H1 (cell line): Measurements from ENCODE around the gene GNB5. TPM values are rescaled to one million over a fixed set of nuclear protein-coding genes. Genes with fewer than 3 reads are reported as not detected.

ENCODE experiments used
- CTCF ChIA-PET: fragments of 300-600 bp; sonication (Branson Sonifier 250); formaldehyde crosslinking; loops from one replicate; lab custom pipeline; 2021; ENCODE audit not compliant: partially characterized antibody; lab: Charles Lee
- POLR2A ChIA-PET: fragments of 300-600 bp; sonication (Branson Sonifier 250); formaldehyde crosslinking; loops from one replicate; lab custom pipeline; 2021; ENCODE audit warnings: inconsistent platforms; ENCODE audit not compliant: partially characterized antibody; lab: Charles Lee
- DNase-seq, 2 experiments: peaks; one replicate each; pipeline versions ENCODE4 v3.0.0 to v3.0.0-alpha.2; 2010 to 2022; ENCODE audit warnings: low spot score in 2 of 2, low read depth in 1 of 2, mixed read lengths in 1 of 2
- FAIRE-seq: peaks from 2 replicates; lab custom pipeline; 2011; peaks lifted over from hg19 to GRCh38; lab: Jason Lieb, UNC
- H2AFZ ChIP-seq: 2 replicates; pipeline ENCODE4 v1.8.1; 2012; ENCODE audit warnings: low read length, inconsistent platforms
- H2AK5ac ChIP-seq: 2 replicates; pipeline ENCODE4 v1.6.1; 2013; ENCODE audit warnings: low read depth, low read length
- H2BK120ac ChIP-seq: replicated peaks from 2 replicates; pipeline ENCODE3; 2013; ENCODE audit warnings: low read depth, low read length, inconsistent platforms
- H2BK12ac ChIP-seq: 2 replicates; pipeline ENCODE4 v1.6.1; 2013; ENCODE audit warnings: low read depth, low read length
- H2BK15ac ChIP-seq: 2 replicates; pipeline ENCODE4 v1.6.1; 2013; ENCODE audit warnings: low read length
- H2BK20ac ChIP-seq: 2 replicates; pipeline ENCODE4 v1.6.1; 2013; ENCODE audit warnings: low read length
- H2BK5ac ChIP-seq: 2 replicates; pipeline ENCODE4 v1.6.1; 2013; ENCODE audit warnings: low read depth, low read length
- H3K14ac ChIP-seq: 2 replicates; pipeline ENCODE4 v1.6.1; 2013; ENCODE audit warnings: inconsistent platforms; ENCODE audit not compliant: insufficient read length
- H3K18ac ChIP-seq: 2 replicates; pipeline ENCODE4 v1.6.1; 2013; ENCODE audit warnings: low read length; ENCODE audit errors: extremely low read depth
- H3K23ac ChIP-seq: 2 replicates; pipeline ENCODE4 v1.6.1; 2013; ENCODE audit warnings: inconsistent platforms; ENCODE audit not compliant: insufficient read length
- H3K23me2 ChIP-seq: 2 replicates; pipeline ENCODE4 v1.6.1; 2013; ENCODE audit warnings: low read depth, low read length
- H3K27ac ChIP-seq: 2 replicates; pipeline ENCODE4 v1.6.1; 2011; ENCODE audit warnings: low read depth, low read length, inconsistent platforms
- H3K27me3 ChIP-seq, 4 experiments: replicated peaks in 1 of 4; 1 replicate in 1 of 4; 2 replicates in 3 of 4; pipeline versions ENCODE4 v1.6.1 to v1.8.1; 2011 to 2013; ENCODE audit warnings: low read length in 3 of 4, mild to moderate bottlenecking in 3 of 4, inconsistent platforms in 2 of 4, mixed read lengths in 2 of 4, moderate library complexity in 1 of 4; ENCODE audit not compliant: control insufficient read depth in 3 of 4, insufficient read depth in 3 of 4; ENCODE audit errors: extremely low read depth in 1 of 4
- H3K36me3 ChIP-seq, 4 experiments: 2 replicates each; pipeline versions ENCODE4 v1.6.1 to v1.8.1; 2011 to 2013; ENCODE audit warnings: mild to moderate bottlenecking in 4 of 4, low read length in 3 of 4, moderate library complexity in 2 of 4, control low read depth in 1 of 4, inconsistent platforms in 1 of 4; ENCODE audit not compliant: insufficient read depth in 4 of 4, control insufficient read depth in 2 of 4
- H3K4ac ChIP-seq: replicated peaks from 2 replicates; pipeline ENCODE3; 2013; ENCODE audit warnings: low read length, low read depth, mixed read lengths, inconsistent platforms; ENCODE audit not compliant: insufficient read length
- H3K4me1 ChIP-seq, 4 experiments: replicated peaks in 1 of 4; 1 replicate in 1 of 4; 2 replicates in 3 of 4; pipeline versions ENCODE4 v1.6.1 to v1.8.1; 2011 to 2013; ENCODE audit warnings: low read length in 3 of 4, inconsistent platforms in 2 of 4, mixed read lengths in 1 of 4; ENCODE audit not compliant: insufficient read depth in 4 of 4, control insufficient read depth in 3 of 4
- H3K4me2 ChIP-seq, 2 experiments: 2 replicates each; pipeline versions ENCODE4 v1.6.1 to v1.8.1; 2011 to 2013; ENCODE audit warnings: low read depth in 2 of 2, low read length in 2 of 2, control low read depth in 1 of 2, inconsistent platforms in 1 of 2, mild to moderate bottlenecking in 1 of 2; ENCODE audit not compliant: insufficient read depth in 1 of 2
- H3K4me3 ChIP-seq, 4 experiments: fragments of 200-600, 300-600 bp in 1 of 4; sonication (generic), shearing (Covaris generic), sonication (Bioruptor Twin) in 1 of 4; 2 replicates each; pipeline versions ENCODE4 v1.5.1 to v1.8.1; 2011 to 2016; ENCODE audit warnings: low read length in 4 of 4, low read depth in 3 of 4, control low read depth in 2 of 4, inconsistent platforms in 2 of 4, mild to moderate bottlenecking in 2 of 4, mixed read lengths in 1 of 4, moderate library complexity in 1 of 4; ENCODE audit not compliant: insufficient read depth in 2 of 4; ENCODE audit errors: extremely low read depth in 1 of 4
- H3K56ac ChIP-seq: replicated peaks from 2 replicates; pipeline ENCODE3; 2013; ENCODE audit warnings: low read depth, mild to moderate bottlenecking, mixed read lengths, low read length, inconsistent platforms; ENCODE audit not compliant: insufficient read length
- H3K79me1 ChIP-seq: 2 replicates; pipeline ENCODE4 v1.6.1; 2013; ENCODE audit warnings: low read depth, low read length, control low read depth
- H3K79me2 ChIP-seq, 2 experiments: 2 replicates each; pipeline versions ENCODE4 v1.6.1 to v1.8.1; 2012 to 2013; ENCODE audit warnings: low read length in 2 of 2, mild to moderate bottlenecking in 2 of 2, inconsistent platforms in 1 of 2; ENCODE audit not compliant: insufficient read depth in 2 of 2, control insufficient read depth in 1 of 2
- H3K9ac ChIP-seq, 4 experiments: replicated peaks in 1 of 4; 1 replicate in 1 of 4; 2 replicates in 3 of 4; pipeline versions ENCODE4 v1.6.1 to v1.8.1; 2011 to 2013; ENCODE audit warnings: low read depth in 3 of 4, low read length in 3 of 4, control low read depth in 2 of 4, mild to moderate bottlenecking in 2 of 4, moderate library complexity in 2 of 4, inconsistent platforms in 1 of 4; ENCODE audit errors: extremely low read depth in 1 of 4
- H3K9me3 ChIP-seq, 2 experiments: 2 replicates each; pipeline versions ENCODE4 v1.6.1 to v1.8.1; 2012 to 2013; ENCODE audit warnings: mild to moderate bottlenecking in 2 of 2, moderate library complexity in 2 of 2, control low read depth in 1 of 2, inconsistent platforms in 1 of 2, low read depth in 1 of 2, low read length in 1 of 2, mixed read lengths in 1 of 2; ENCODE audit not compliant: insufficient read depth in 2 of 2
- H4K20me1 ChIP-seq, 2 experiments: replicated peaks in 1 of 2; 2 replicates each; pipeline versions ENCODE3 to v1.8.1; 2011 to 2013; ENCODE audit warnings: inconsistent platforms in 2 of 2, low read length in 2 of 2, mild to moderate bottlenecking in 1 of 2; ENCODE audit not compliant: insufficient read depth in 2 of 2, control insufficient read depth in 1 of 2
- H4K5ac ChIP-seq: 2 replicates; pipeline ENCODE4 v1.6.1; 2013; ENCODE audit warnings: low read length, low read depth, mixed read lengths, inconsistent platforms; ENCODE audit not compliant: insufficient read length
- H4K8ac ChIP-seq: 2 replicates; pipeline ENCODE4 v1.8.0; 2013; ENCODE audit warnings: mild to moderate bottlenecking, moderate library complexity, low read length, inconsistent platforms; ENCODE audit not compliant: insufficient read depth; ENCODE audit errors: extremely low read depth
- H4K91ac ChIP-seq: replicated peaks from 2 replicates; pipeline ENCODE3; 2013; ENCODE audit warnings: low read length, mixed read lengths, inconsistent platforms; ENCODE audit not compliant: insufficient read length
- ATF3 ChIP-seq: IDR thresholded peaks from 2 replicates; pipeline ENCODE4 v1.6.1; 2011; ENCODE audit warnings: low read depth, mild to moderate bottlenecking, low read length; ENCODE audit not compliant: insufficient read depth
- CBX5 ChIP-seq: fragments of 300-800, 300-1000 bp; sonication (generic); IDR thresholded peaks from 2 replicates; pipeline ENCODE4 v1.7.1; 2016; ENCODE audit warnings: antibody characterized with exemption, low read length, low read depth
- CEBPB ChIP-seq: IDR thresholded peaks from 2 replicates; pipeline ENCODE4 v1.6.1; 2012; ENCODE audit warnings: low read depth, low read length
- CTBP2 ChIP-seq: IDR thresholded peaks from 2 replicates; pipeline ENCODE4 v1.7.0; 2011; ENCODE audit warnings: borderline replicate concordance, mild to moderate bottlenecking, moderate library complexity, mixed read lengths, low read length; ENCODE audit not compliant: insufficient read depth, insufficient read length
- GABPA ChIP-seq: IDR thresholded peaks from 2 replicates; pipeline ENCODE4 v1.6.1; 2011; ENCODE audit warnings: mild to moderate bottlenecking, low read length, moderate library complexity, borderline replicate concordance; ENCODE audit not compliant: insufficient read depth
- KDM4A ChIP-seq: IDR thresholded peaks from one replicate; pipeline ENCODE4 v1.7.1; 2012; ENCODE audit warnings: low read depth, mild to moderate bottlenecking, moderate library complexity, low read length, inconsistent platforms; ENCODE audit not compliant: severe bottlenecking
- MAFK ChIP-seq: IDR thresholded peaks from 2 replicates; pipeline ENCODE4 v1.6.1; 2012; ENCODE audit warnings: low read depth, mild to moderate bottlenecking, improper control_type of control experiment, low read length
- NRF1 ChIP-seq: IDR thresholded peaks from 2 replicates; pipeline ENCODE4 v1.6.1; 2011; ENCODE audit warnings: mild to moderate bottlenecking, low read depth, low read length, improper control_type of control experiment
- POLR2A ChIP-seq, 2 experiments: IDR thresholded peaks; 1 replicate in 1 of 2; 2 replicates in 1 of 2; pipeline ENCODE4 v1.6.1; 2011; ENCODE audit warnings: low read depth in 2 of 2, low read length in 2 of 2, mild to moderate bottlenecking in 2 of 2; ENCODE audit errors: control extremely low read depth in 1 of 2
- POLR2AphosphoS5 ChIP-seq: IDR thresholded peaks from 2 replicates; pipeline ENCODE4 v1.6.1; 2011; ENCODE audit warnings: low read depth, low read length
- SP2 ChIP-seq: IDR thresholded peaks from 2 replicates; pipeline ENCODE4 v1.6.1; 2012; ENCODE audit warnings: mild to moderate bottlenecking, low read length, inconsistent platforms
- WGBS, 2 experiments: shearing (Covaris generic) in 1 of 2; methylation state at CpG; one replicate each; pipeline versions ENCODE4 v1.1.6 to v1.1.7; 2013 to 2015; ENCODE audit warnings: low lambda C conversion rate in 2 of 2, mixed read lengths in 2 of 2, inconsistent platforms in 1 of 2, low coverage in 1 of 2, missing lambda C conversion rate in 1 of 2; ENCODE audit not compliant: insufficient replicate concordance in 2 of 2, insufficient coverage in 1 of 2, insufficient read length in 1 of 2; ENCODE audit errors: extremely low coverage in 1 of 2, missing lambda C conversion rate in 1 of 2; 5-methylcytosine and 5-hydroxymethylcytosine counted together
- polyA plus RNA-seq, 7 experiments: library from polyadenylated mRNA; depleted of rRNA in 3 of 7; stranded (reverse) in 5 of 7; unstranded in 2 of 7; fragments of >200 nt in 5 of 7; fragments of 200-250 nt in 2 of 7; gene quantifications; 1 replicate in 5 of 7; 2 replicates in 1 of 7; 4 replicates in 1 of 7; pipeline versions ENCODE4 v1.2.1 to v1.2.3, GENCODE V29; 2011 to 2013; ENCODE audit warnings: missing spikeins in 2 of 7, mixed read lengths in 2 of 7
- total RNA-seq: library from RNA; stranded (reverse); fragmentation: NEBNext Ultra II Directional; extraction: Animal tissue kit (Norgen Biotek cat#: 25700); gene quantifications from 2 replicates; pipeline ENCODE4 v1.2.1, GENCODE V29; 2021

The GNB5 gene
- total and polyA plus RNA-seq, 2 of the 8 experiments (the other 6 are each of a cell fraction or from before 2014, with no cell fraction given) = 21.7 to 42.5 TPM

- no peak overlapping the region for H3K18ac ChIP-seq
- no peak overlapping the region for H3K4me3 ChIP-seq
- no peaks in the 10 kb centered on the region for H3K9me3 ChIP-seq
- 94% methylated on average over 4 of the region's 4 CpGs; no CpG with 5 or more reads in 1 of the 2 experiments for WGBS, 2 experiments
- H2BK15ac ChIP-seq = no peak overlapping the region
- H3K23ac ChIP-seq = no peak overlapping the region
- ChIA-PET POLR2A (no interaction called here), CTCF (interaction anchor here (0.5 to 2.5 kb wide), 6 partner anchors 13 to 194 kb away, joined by 3 to 9 read pairs (median 4); no protein-coding TSS in a partner anchor)
- no peaks in the 10 kb centered on the region for H3K4me1 ChIP-seq
- no peaks in the 10 kb centered on the region for H4K20me1 ChIP-seq
- no peak overlapping the region for H3K9ac ChIP-seq
- no peaks in the 10 kb centered on the region for H3K79me1 ChIP-seq
- no peak for TF ChIP-seq CBX5
- no peak for TF ChIP-seq POLR2A (IDR thresholded peaks at IDR 0.05; ENCODE audit: control extremely low read depth in 1 of 2, low read depth in 2 of 2, low read length in 2 of 2)
- TF ChIP-seq GABPA = no peak
- TF ChIP-seq NRF1 = no peak
- TF ChIP-seq KDM4A = no peak
- TF ChIP-seq MAFK = no peak
- no peak for TF ChIP-seq CEBPB
- no peak for TF ChIP-seq CTBP2
- TF ChIP-seq SP2 = no peak
- no peak for TF ChIP-seq ATF3
- no peak for TF ChIP-seq POLR2AphosphoS5
- DNase-seq (no peak), FAIRE-seq (no peak)
- H4K8ac ChIP-seq = no peak overlapping the region
- no peaks in the 10 kb centered on the region for H3K79me2 ChIP-seq
- H4K5ac ChIP-seq = no peak overlapping the region
- H4K91ac ChIP-seq = no peak overlapping the region
- H3K4ac ChIP-seq = no peak overlapping the region
- no peak overlapping the region for H2BK120ac ChIP-seq
- no peaks in the 10 kb centered on the region for H3K23me2 ChIP-seq
- no peak overlapping the region for H2BK12ac ChIP-seq
- no peak overlapping the region for H2AK5ac ChIP-seq
- no peaks in the 10 kb centered on the region for H3K27me3 ChIP-seq
- H3K27ac ChIP-seq = no peak overlapping the region
- H2BK5ac ChIP-seq = no peak overlapping the region
- H2AFZ ChIP-seq = no peak overlapping the region
- H3K4me2 ChIP-seq = no peak overlapping the region
- no peak overlapping the region for H3K14ac ChIP-seq
- H2BK20ac ChIP-seq = no peak overlapping the region
- H3K56ac ChIP-seq = no peak overlapping the region
- peaks cover 13 to 40% (median 29%) of the 10 kb centered on the region in 4 experiments; a peak in 7 of 8 replicates for H3K36me3 ChIP-seq
Measured at GRCh38 chr15:52233405-52233804, 42.2 kb upstream of the GNB5 start.
